GM23338 (cell line): Measurements from ENCODE around the gene PARVB.

Experiments
- CREB1 ChIP-seq: fragments of 250-450 bp; sonication (Bioruptor Pico); IDR thresholded peaks from 2 replicates; pipeline ENCODE4 v1.5.0; 2020; ENCODE audit warnings: low read depth, mild to moderate bottlenecking, moderate library complexity
- CTCF ChIP-seq, 2 experiments: fragments of 200-600 bp in 1 of 2; sonication (generic) in 1 of 2; conservative IDR thresholded peaks; 2 replicates each; pipeline versions ENCODE4 v1.5.1 to v1.6.1; 2016 to 2017; ENCODE audit warnings: antibody characterized with exemption in 2 of 2, low read depth in 2 of 2, mild to moderate bottlenecking in 2 of 2, moderate library complexity in 1 of 2
- ETS1 ChIP-seq: IDR thresholded peaks from 2 replicates; pipeline ENCODE4 v1.6.1; 2016; ENCODE audit warnings: antibody characterized with exemption
- EZH2 ChIP-seq: fragments of 200-600 bp; sonication (generic); IDR thresholded peaks from one replicate; pipeline ENCODE4 v1.8.0; 2017; ENCODE audit warnings: antibody characterized with exemption, mild to moderate bottlenecking, low read depth; ENCODE audit not compliant: unreplicated experiment
- EZH2phosphoT487 ChIP-seq: fragments of 200-600 bp; sonication (generic); IDR thresholded peaks from one replicate; pipeline ENCODE4 v1.8.1; 2018; ENCODE audit warnings: antibody characterized with exemption; ENCODE audit not compliant: unreplicated experiment
- JUNB ChIP-seq: IDR thresholded peaks from one replicate; pipeline ENCODE4 v1.6.1; 2016; ENCODE audit warnings: antibody characterized with exemption; ENCODE audit not compliant: unreplicated experiment
- POLR2AphosphoS5 ChIP-seq: IDR thresholded peaks from 2 replicates; pipeline ENCODE4 v1.6.1; 2016; ENCODE audit warnings: antibody characterized with exemption, low read depth
- REST ChIP-seq: IDR thresholded peaks from one replicate; pipeline ENCODE4 v1.6.1; 2018; ENCODE audit warnings: antibody characterized with exemption; ENCODE audit not compliant: unreplicated experiment
- STAT1 ChIP-seq: IDR thresholded peaks from one replicate; pipeline ENCODE4 v1.6.1; 2016; ENCODE audit warnings: antibody characterized with exemption; ENCODE audit not compliant: unreplicated experiment

GRCh38 chr22:43983808-43984207, 40.3 kb upstream of the PARVB start:
- no peak for TF ChIP-seq CTCF (conservative IDR thresholded peaks at IDR 0.05; ENCODE audit: low read depth in 2 of 2)
- no peak for TF ChIP-seq EZH2phosphoT487
- no peak for TF ChIP-seq CREB1 (CRISPR knock-in tag)
- no peak for TF ChIP-seq POLR2AphosphoS5
- no peak for TF ChIP-seq STAT1
- no peak for TF ChIP-seq REST
- TF ChIP-seq EZH2, result no peak
- TF ChIP-seq JUNB, result no peak
- no peak for TF ChIP-seq ETS1
